Measurements from ENCODE around the gene RNF145.
A peak's percentile ranks its signal among the peaks of the same experiment; 100 is the strongest.

RNF145 gene

DNA sequence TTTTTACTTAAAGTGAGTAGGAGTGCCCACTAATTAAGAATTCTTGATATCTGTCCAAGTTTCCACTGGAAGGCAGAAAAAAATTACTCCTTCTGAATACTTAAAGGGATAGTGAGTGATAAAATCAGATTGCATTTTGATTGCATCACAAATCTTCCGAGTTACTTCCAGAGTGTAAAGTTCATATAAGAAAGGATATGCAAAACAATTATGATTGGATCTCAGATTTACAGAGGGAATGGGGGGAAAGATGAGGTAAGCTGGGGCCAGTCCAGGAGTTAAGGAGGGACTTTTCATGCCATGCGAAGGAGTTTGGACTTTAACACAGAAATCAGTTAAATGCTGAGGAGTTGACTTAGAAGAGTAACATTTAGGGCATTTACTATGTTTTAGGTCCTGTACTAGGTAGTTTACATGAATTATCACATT is 9.3 kb upstream of the RNF145 start:
- DNase-seq (ENCODE audit: low read depth): no peak

DNA sequence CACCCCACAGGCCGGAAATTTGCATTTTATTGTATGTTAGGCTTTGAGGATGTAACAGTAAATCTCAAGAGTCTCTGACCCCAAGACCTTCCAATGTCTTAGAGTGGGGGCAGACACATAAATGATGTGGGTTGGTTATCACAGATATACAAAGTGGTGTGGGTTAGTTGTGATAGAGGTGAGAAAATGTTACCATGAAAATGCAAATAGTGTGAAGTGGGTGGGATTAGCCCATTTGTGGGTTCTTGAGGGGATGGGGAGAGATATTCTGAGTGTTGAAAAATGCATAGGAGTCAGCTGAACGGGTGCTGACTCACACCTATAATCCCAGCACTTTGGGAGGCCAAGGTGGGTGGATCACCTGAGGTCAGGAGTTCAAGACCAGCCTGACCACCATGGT is 7.9 kb upstream of the RNF145 start:
- DNase-seq (ENCODE audit: low read depth): no peak

DNA sequence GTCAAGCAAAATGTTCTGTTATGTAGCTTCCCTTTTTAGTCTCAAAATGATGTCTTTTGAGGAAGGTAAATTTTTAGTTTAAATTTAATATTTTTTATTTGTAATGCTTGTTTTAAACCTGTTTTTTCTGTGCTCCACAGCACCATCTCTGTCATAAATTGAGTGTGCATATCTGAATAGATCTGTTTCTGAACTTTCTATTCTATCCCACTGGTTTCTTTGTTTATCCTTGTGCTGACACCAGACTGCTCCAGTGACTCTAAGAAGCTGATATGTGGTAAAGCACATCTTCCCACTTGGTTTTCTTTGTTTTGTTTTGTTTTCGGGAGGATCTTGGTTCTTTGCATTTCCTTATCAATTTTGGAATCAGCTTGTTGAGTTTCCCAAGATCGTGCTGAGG is 7.1 kb upstream of the RNF145 start:
- DNase-seq (ENCODE audit: low read depth): no peak

DNA sequence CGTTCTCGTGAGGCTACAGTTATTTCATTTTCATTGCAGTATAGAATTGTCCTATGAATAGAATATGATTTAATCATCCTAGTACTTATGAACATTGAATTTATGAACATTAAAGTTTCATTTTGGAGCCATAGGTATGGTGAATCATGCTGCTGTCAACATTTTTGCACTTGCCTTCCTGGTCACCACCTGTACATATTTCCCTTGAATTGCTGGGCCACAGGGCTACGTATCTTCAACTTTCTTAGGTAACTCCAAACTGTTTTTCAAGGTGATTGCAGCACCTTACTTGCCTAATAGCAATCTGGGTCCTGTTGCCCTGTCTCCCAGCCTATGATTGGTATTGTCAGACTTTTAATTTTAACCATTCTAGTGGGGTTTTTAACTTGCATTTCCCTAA is 6.5 kb upstream of the RNF145 start:
- DNase-seq (ENCODE audit: low read depth): no peak

DNA sequence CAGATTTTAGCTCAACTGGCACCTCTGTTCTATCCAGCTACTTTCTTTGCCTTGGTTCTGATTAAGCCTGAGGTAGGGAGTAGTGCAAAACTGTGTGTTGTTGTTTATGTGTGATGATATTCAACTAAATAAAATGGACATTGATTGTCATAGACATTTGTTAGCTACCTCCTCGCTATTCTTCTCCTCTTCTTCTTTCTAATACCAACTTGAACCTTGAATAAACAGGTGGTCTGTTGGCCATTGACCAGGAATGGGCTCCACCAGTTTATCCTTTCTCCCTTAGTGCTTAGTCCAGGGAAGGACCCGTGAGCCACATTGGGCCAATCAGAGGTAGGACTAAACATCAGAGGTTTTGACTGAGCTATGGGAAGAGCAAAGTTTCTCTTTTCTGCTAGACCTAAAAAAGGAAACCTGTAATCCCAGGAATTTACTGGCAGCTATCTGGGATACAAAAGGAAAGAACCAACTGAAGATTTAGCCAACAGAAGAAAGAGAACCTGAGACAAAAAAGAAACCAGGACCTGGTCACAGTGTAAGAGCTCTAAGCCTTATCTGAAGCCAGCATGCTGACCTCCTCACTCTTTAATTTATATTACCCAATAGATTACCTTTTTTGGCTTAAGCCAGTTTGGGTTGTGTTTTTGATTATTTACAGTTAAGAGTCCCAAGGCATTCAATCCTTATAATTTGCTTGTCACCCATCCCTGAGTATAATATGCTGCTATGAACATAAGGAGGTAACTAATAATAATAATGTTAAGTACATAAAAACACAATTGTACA is 5.3 kb upstream of the RNF145 start:
- no peak for DNase-seq (ENCODE audit: low read depth)

DNA sequence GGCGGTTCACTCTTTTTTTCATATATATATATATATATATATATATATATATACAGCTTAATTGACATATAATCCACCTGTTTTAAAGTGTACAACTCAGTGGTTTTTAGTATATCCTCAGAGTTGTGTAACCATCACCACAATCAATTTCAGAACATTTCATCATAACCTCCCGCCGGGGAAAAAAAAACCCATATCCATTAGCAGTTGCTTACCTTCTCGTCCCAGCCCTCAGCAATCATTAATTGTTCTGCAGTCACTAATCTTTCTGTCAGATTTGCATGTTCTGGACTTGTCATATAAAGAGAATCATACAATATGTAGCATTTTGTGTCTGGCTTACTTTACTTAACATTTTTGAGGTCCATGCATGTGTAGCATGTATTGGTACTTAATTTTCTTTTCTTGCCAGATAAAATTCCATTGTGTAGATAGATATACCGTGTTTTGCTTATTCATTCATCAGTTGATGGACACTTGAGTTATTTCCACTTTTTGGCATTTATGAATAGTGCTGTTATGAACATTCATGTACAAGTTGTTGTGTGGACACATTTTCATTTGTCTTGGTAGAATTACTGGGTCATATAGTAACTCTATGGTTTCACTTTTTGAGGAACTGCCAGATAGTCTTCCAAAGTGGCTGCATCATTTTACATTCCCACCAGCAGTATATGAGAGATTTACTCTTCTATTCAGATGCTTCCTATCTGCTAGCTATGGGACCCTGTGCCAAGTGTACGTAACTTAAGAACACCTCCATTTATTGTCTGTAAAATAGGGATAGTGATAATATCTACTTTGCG is 3.5 kb upstream of the RNF145 start:
- no peak for DNase-seq (ENCODE audit: low read depth)

DNA sequence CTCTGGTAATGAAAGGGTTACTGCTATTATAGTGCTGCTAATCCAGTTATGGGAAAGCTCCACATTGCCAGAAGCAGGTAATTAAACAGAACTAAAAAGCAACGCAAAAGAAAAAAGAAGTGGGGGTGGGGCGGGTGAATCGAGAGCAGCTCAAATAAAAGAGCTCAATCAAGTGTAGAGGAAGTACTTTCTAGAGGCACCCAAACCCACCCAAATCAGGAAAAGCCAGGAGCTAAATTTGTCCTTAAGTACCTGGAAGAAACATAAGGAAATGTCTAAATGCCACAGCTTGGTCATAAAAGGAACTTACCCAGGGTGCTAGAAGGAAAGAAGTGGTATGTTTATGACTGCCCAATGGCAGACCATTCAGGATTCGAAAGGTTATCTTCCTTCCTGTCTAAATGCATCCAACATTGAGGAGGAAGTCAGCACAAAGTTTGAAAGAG is 2.4 kb upstream of the RNF145 start:
- DNase-seq (ENCODE audit: low read depth): no peak

DNA sequence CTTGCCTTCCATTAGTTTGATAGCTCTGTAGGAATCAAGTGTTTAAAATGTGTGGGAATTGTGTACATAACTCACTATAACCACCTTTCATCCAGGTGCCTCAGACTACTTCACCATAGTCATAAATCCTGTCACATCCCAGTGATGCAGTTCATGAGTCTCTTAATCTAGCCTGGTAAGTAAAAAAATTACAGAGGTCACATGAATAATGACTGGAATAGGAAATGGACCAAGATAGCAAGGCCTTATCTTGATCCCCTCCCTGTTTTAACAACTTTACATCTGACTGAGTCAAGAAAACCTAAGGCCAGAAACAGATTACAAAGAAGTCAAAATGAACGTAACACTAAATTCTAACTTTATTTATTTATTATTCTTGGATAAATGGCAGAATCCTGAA is 1.5 kb upstream of the RNF145 start:
- no peak for DNase-seq (ENCODE audit: low read depth)

DNA sequence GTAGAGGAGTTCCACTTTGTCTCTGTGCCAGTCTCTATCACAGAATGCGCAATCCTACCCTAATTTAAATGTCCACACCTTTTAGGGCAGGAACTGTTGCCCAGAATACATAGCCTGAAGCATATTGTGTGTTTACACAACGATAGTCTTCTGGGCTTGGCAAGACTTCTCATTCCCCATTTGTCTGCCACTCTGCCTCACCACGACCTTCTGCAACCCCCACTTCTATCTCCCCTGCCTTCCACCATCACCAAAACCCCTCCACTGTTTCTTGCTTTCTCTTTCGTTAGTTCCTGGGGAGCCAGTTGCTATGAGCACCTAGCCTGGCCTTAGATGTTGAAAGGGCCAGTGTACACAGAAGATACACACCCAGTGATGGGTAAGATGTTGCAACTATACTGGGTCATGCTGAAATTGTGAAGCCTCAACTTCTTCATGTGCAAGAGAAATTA is 883 bp upstream of the RNF145 start:
- DNase-seq (ENCODE audit: low read depth): no peak

DNA sequence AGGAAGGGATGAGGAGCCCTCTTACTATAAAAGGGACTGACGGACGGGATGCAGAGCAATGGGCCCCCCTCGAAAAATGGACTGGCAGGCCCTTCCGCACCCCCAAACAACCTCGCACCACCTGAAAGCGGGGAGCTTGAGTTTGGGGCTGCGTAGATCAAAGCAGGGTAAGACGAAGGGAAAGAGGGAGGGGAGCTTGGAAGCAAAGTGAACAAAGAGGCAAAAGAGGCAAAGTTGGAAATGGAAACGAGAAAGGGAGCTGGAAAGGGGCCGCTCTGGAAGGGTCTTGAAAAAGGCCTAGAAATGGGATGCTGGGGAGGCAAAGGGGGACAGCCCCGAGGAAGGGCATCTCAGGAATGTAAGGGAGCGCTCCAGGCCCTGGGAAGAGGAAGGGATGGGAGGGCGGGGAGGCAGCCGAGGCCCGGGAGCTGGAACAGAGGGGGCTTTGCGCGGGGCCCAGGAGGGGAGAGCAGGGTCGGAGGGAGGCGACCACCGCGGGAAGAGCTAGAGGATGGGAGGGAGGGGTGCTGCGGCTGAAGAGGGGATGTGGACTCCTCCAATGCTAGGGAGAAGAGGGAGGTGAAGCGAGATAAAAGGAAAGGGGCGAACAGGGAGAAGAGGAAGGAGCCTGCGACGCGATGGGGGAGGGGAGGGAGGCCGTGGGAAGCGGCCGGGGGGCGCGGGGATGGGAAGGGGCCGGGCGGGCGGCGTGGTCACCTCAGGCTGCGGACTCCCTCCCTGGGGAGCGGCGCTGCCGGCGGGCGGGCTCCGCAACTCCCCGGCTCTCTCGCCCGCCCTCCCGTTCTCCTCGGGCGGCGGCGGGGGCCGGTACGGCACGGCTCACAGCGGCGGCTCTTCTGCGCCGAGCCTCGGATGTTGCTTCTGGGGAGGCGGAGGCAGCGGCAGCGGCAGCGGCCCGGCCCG is 577 bp downstream of the RNF145 start:
- DNase-seq (ENCODE audit: low read depth): no peak

DNA sequence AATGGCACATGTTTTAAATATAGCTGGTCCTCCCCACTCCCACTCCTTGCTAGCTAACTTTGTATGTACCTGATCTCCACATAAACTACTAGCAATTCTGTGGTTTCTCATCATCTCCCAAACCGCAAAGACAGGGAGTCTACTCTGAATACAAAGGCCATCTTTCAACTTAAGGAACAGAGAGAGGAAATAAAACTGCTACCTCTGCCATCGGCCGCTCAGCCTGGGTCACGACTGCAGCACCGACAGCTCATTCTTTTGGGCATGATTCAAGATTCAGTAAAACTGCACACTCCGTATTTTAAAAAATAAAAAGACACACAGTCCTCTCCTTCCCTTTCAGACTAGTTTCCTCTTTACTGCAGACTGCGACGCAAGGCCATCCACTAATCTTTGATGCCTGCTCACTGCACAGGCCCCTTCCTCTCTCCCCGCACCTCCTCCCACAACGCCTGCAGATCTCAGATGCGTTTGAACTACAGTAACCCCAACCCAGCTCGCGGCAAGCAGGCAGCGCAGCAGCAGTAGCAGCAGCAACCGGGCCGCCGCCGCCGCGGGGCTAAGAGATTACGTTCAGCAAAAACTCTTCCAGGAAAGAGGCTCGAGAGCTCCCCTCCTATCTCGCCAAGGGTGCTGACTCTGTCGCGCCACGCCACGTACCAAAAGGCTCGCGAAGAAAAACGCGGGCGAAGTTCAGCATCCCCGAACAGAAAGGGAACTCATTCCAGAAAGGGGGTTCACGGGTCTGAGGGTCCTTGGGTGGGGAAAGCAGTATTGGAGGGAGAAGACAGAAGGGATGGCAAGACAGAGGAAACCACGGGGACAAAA is 1.5 kb downstream of the RNF145 start:
- DNase-seq (ENCODE audit: low read depth): peak; percentile 51

DNA sequence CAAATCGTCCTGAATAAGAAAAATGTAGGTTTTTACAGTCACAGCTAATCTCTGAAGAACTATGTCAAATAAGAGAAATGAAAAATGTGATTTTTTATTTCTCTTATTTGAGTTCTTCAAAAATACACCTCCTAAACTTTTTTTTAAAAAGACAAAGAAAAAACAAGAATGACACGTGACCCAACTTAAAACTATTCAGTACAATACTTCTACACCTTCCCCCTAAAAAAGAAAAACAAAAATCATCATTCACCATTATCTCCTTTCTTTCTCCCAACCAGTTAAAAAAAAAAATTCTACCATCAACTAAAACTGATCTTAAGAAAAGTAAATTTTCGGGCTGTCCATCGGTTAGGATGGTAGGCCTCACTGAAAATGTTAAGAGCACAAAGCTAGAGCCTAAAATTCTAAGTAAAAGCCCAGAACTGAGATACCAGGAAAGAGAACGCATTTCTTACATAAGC is 2.1 kb downstream of the RNF145 start:
- DNase-seq (ENCODE audit: low read depth): no peak

DNA sequence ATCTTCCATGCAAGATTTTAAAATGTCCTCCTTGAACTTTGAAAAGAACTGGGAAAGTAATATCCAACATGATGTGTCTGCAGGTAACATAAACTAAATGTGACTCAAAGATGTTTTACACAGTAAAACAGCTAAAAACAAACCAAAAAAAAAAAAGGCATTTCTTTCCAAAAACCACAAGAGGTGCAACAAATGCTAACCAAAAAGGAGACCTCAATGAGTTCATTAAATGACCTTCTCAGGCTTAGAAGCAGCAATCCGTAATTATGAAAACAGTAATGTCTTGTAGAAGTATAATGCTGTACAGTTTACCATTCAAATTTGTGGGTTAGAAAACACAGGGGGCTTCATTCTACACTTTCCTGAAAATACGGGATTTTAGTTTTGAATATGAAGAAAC is 2.5 kb downstream of the RNF145 start:
- DNase-seq (ENCODE audit: low read depth): no peak

DNA sequence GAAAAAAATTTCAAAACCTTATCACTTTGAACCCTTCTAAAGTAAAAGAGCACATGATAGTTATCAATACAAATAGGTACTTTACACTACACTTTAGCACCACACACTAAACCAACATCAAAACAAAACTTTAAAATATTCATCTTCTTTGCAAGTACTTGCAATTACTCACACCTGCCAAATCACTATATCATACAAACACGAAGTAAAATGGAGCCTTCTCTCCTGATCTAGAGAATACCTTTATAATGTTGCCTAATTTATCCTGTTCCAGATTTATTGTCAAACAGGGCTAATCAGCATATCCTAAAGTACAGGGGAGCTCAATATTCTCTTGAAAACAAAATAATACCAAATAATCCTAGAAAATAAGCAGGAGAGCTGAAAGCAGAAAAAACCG is 3.0 kb downstream of the RNF145 start:
- no peak for DNase-seq (ENCODE audit: low read depth)

DNA sequence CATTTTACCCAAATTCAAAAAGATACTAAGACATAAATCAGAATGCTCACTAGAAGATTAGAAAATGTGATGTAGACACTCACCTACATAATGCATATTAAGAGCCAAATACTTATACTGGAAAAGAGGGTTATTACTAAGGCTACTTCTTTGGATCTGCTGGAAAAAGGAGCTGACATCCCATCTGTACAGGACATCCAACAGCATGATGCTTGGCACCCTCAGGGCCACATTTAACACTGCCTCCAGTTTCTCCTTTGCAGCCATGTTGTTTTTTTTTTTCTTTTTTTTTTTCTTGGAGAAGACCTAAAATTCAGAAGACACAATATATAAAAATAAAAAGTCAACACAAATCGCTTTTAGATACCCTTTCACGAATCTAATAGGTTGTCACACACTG is 6.0 kb downstream of the RNF145 start:
- no peak for DNase-seq (ENCODE audit: low read depth)

DNA sequence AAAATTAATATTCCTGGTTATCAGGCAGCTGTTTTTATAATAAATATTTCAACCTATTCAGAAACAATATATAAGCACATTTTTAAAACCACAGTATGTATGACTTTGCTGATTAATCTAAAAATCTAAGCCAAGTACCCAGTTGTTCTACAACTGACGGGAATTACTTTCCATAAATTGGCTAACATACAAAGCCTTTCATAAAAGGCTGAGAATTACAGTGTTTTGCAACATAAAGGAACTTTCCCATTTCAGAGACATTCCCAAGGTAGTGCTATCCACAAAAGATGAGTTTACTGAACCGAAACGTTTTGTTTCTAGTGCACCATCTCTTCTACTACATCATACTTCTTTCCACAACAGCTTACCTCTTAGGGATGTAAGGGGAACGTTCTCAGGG is 7.2 kb downstream of the RNF145 start:
- no peak for DNase-seq (ENCODE audit: low read depth)

DNA sequence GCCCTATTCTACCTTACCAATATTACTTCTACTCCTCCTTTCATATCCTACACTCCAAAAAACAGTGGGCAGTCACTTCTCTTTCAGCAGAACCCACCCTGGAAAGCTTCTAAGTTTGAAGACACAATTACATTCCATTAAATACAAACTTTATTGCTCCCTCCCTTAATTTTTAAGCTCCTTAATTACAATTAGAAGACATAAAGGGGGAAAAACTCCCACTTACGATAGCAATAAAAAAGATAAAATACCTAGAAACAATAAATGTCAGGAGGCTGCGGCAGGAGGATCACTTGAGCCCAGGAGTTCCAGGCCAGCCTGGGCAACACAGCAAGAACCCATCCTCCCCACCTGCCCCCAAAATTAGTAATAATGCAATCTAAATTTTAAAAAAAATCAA is 9.6 kb downstream of the RNF145 start:
- DNase-seq (ENCODE audit: low read depth): no peak

DNA sequence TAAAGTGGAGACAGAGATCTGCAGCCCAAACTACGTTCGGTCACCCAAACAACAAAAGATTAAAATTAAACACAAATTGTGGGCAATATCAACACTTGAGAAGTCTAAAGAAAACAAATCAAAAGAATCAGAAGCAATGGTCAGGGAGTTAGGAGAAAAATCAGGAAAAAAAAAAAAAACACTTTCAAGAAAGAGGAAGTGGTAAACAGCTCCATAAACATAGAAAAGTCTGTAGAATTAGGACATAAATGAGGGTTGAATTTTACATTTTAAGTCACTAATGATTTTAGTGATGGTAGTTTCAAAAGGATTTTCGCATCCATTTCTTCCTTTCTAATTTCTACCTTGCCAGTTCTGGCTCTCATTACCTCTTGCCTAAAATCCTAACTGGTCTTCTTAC is 10.1 kb downstream of the RNF145 start:
- no peak for DNase-seq (ENCODE audit: low read depth)

DNA sequence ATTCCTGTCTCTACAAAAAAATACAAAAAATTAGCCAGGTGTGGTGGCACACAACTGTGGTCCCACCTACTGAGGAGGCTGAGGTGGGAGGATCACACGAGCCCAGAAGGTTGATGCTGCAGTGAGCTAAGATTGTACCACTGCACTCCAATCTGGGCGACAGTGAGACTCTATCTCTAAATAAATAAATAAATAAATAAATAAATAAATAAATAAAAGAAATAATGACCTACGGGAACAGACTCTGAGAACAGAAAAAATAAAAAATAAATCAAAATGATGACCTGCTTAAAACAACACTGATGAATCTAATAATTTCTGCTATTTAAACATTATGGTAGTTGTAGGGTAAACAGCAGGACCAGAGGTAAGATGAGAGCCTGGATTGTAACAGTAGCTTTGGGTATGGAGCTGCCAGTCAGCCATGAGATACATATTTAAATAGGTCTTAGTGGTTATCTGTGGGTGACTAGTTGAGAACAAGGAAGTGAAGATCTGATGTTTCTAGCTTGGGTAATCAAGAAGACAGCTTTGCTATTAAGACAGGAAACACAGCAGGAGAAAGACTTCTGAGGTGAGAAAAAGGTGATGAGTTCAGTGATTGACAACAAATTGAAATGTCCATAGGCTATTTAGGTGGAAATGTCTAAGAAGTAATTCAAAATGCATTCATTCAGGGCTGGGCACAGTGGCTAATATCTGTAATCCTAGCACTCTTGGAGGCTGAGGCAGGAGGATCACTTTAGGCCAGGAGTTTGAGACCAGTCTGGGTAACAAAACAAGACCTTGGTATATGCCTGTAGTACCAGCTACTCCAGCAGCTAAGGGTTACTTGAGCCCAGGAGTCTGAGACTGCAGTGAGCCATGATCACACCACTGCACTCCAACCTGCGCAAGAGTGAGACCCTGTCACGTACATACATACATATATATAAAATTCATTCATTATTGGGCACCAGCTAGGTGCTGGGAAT is 11.0 kb downstream of the RNF145 start:
- DNase-seq (ENCODE audit: low read depth): no peak

DNA sequence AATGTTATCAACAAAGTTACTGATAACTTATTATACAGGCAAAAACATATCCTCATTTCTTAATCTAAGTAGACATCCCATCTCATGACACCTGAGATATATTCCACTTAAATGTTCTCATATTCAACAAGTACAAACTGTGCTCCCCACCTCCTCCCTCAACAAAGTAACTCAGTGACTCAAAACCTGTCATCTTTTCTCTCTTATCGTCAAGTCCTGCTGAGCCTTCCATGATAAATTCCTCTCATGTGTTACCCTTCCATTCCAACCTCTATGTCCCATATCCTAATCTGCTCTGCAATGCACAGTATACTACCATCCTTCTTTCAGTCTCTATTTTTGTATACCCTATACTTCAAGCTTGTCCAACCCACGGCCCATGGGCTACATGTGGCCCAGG is 13.6 kb downstream of the RNF145 start:
- no peak for DNase-seq (ENCODE audit: low read depth)

All from stimulated activated CD8-positive, alpha-beta memory T cell treated with anti-CD3 and anti-CD28 coated beads, Interleukin-15, amount 100 ng/mL, for 24 hours (primary cell).